Activated naive CD8-positive, alpha-beta T cell treated with anti-CD3 and anti-CD28 coated beads, Interleukin-2, amount 10 ng/mL, durations not matched to agents 7 days and 5 days (primary cell): ENCODE results near the gene ULK4. TPM values are rescaled to one million over a fixed set of nuclear protein-coding genes. Genes with fewer than 3 reads are reported as not detected.
"Not testable (repeated sequence)": the region's sequence is repeated elsewhere in the genome, so short reads cannot be mapped to it uniquely, and the experiment has no call there.

Experiments
- ATAC-seq: fragments of 150-1000 bp; cut with Tn5 transposase; one replicate; pipeline ENCODE4 v1.10.0; 2021; ENCODE audit warnings: low read depth, moderate library complexity
- POLR2A ChIA-PET: fragments of 350-600 bp; sonication (Branson Sonifier 250); formaldehyde crosslinking; loops from one replicate; lab custom pipeline; 2021; ENCODE audit warnings: antibody characterized with exemption; lab: Charles Lee
- DNase-seq: peaks from one replicate; pipeline ENCODE4 v3.0.0; 2021
- H3K27ac Mint-ChIP-seq: one replicate; pipeline ENCODE4 v1.8.0; 2022; ENCODE audit warnings: mild to moderate bottlenecking, mixed read lengths
- H3K27me3 Mint-ChIP-seq: one replicate; pipeline ENCODE4 v1.8.0; 2022; ENCODE audit warnings: mild to moderate bottlenecking, moderate library complexity, mixed read lengths
- H3K36me3 Mint-ChIP-seq: one replicate; pipeline ENCODE4 v1.8.0; 2021; ENCODE audit warnings: mild to moderate bottlenecking, mixed read lengths
- H3K4me1 Mint-ChIP-seq: one replicate; pipeline ENCODE4 v1.8.0; 2021; ENCODE audit warnings: mixed read lengths
- H3K4me3 Mint-ChIP-seq: one replicate; pipeline ENCODE4 v1.8.0; 2022; ENCODE audit warnings: mild to moderate bottlenecking, moderate library complexity, mixed read lengths
- H3K9me3 Mint-ChIP-seq: one replicate; pipeline ENCODE4 v1.8.0; 2021; ENCODE audit warnings: mixed read lengths
- total RNA-seq, 2 experiments: library from RNA; stranded (reverse); gene quantifications; one replicate each; pipeline ENCODE4 v1.2.3, GENCODE V29; 2021

ULK4 gene
- total RNA-seq, 2 experiments from 2014 or later = 18.6 to 19.0 TPM

- H3K4me1 Mint-ChIP-seq = no peaks in the 10 kb centered on the region
- no peak overlapping the region for H3K27ac Mint-ChIP-seq
- no peak for ATAC-seq
- POLR2A ChIA-PET = no interaction called here
- no peaks in the 10 kb centered on the region for H3K36me3 Mint-ChIP-seq
- H3K9me3 Mint-ChIP-seq = peaks cover 3% of the 10 kb centered on the region
- no peak overlapping the region for H3K4me3 Mint-ChIP-seq
- no peak for DNase-seq
- H3K27me3 Mint-ChIP-seq = no peaks in the 10 kb centered on the region
Observed at GRCh38 chr3:41569632-41570305, 392.1 kb downstream of the ULK4 start.

- Mint-ChIP-seq H3K4me1 (no peaks in the 10 kb centered on the region), H3K36me3 (no peaks in the 10 kb centered on the region), H3K4me3 (no peak overlapping the region), H3K27me3 (no peaks in the 10 kb centered on the region), H3K9me3 (peaks cover 10% of the 10 kb centered on the region), H3K27ac (no peak overlapping the region)
- POLR2A ChIA-PET = no interaction called here
- no peak for DNase-seq
- no peak for ATAC-seq
Observed at GRCh38 chr3:41565948-41566514, 395.9 kb downstream of the ULK4 start.

DNA sequence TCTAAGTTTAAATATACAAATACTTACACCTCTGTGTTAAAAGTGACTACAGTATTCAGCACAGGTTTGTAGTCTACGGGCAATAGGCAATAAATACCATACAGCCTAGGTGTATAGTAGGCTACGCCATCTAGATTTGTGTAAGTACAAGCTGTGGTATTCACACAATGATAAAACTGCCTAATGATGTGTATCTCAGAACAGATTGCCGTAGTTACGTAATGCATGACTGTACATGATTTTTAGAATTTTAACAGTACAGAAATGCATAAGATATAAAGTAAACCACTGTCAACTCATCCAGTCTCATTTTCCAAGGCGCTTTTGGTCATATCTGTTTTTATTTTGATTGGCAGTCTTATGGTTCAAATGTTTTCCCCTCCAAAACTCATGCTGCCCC lies 396.9 kb downstream of the ULK4 start:
- no peak overlapping the region for H3K27ac Mint-ChIP-seq

GRCh38 chr3:41556245-41556644 lies 405.7 kb downstream of the ULK4 start:
- H3K4me1 Mint-ChIP-seq, H3K4me3 Mint-ChIP-seq, ATAC-seq, H3K36me3 Mint-ChIP-seq, DNase-seq, H3K9me3 Mint-ChIP-seq, H3K27me3 Mint-ChIP-seq, H3K27ac Mint-ChIP-seq: not testable (repeated sequence)
- POLR2A ChIA-PET = interaction anchor here (0.7 kb wide), 1 partner anchor 29 kb away, joined by 4 read pairs; no protein-coding TSS in a partner anchor

More for the DNA sequence above, 396.9 kb downstream of the ULK4 start:
- Mint-ChIP-seq H3K4me3 (no peak overlapping the region), H3K4me1 (no peaks in the 10 kb centered on the region), H3K27me3 (no peaks in the 10 kb centered on the region), H3K9me3 (peaks cover 10% of the 10 kb centered on the region), H3K36me3 (no peaks in the 10 kb centered on the region)
- ATAC-seq (no peak), DNase-seq (no peak)
- POLR2A ChIA-PET = no interaction called here

DNA sequence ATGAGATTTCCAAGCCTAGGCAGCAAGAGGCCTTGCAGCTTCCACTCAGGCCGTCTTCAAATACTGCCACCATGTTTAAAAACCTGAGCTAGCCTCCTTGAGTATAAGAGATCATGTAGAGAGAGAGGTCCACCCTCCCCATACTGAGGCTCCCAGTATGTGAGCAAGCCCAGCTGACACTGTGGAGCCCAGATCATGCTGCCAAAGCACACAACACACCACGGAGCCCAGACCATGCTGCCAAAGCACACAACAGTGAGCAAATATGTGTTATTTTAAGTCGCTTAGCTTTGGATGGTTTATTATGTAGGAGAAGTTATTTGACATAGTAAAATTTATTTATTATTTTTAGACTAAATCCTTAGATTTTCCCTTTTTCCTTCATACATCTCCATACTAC lies 428.9 kb downstream of the ULK4 start:
- H3K27ac Mint-ChIP-seq = no peak overlapping the region
- ATAC-seq (no peak), DNase-seq (no peak)
- H3K27me3 Mint-ChIP-seq = no peaks in the 10 kb centered on the region
- POLR2A ChIA-PET = no interaction called here
- no peak overlapping the region for H3K4me3 Mint-ChIP-seq
- no peaks in the 10 kb centered on the region for H3K36me3 Mint-ChIP-seq
- no peaks in the 10 kb centered on the region for H3K4me1 Mint-ChIP-seq
- no peaks in the 10 kb centered on the region for H3K9me3 Mint-ChIP-seq

- H3K4me3 Mint-ChIP-seq = no peak overlapping the region
- no peak overlapping the region for H3K27ac Mint-ChIP-seq
- no peaks in the 10 kb centered on the region for H3K27me3 Mint-ChIP-seq
- no peaks in the 10 kb centered on the region for H3K36me3 Mint-ChIP-seq
- no peaks in the 10 kb centered on the region for H3K9me3 Mint-ChIP-seq
- POLR2A ChIA-PET = no interaction called here
- H3K4me1 Mint-ChIP-seq = peaks cover 7% of the 10 kb centered on the region
- DNase-seq (no peak), ATAC-seq (no peak)
Observed at GRCh38 chr3:41526995-41527573, 434.8 kb downstream of the ULK4 start.

DNA sequence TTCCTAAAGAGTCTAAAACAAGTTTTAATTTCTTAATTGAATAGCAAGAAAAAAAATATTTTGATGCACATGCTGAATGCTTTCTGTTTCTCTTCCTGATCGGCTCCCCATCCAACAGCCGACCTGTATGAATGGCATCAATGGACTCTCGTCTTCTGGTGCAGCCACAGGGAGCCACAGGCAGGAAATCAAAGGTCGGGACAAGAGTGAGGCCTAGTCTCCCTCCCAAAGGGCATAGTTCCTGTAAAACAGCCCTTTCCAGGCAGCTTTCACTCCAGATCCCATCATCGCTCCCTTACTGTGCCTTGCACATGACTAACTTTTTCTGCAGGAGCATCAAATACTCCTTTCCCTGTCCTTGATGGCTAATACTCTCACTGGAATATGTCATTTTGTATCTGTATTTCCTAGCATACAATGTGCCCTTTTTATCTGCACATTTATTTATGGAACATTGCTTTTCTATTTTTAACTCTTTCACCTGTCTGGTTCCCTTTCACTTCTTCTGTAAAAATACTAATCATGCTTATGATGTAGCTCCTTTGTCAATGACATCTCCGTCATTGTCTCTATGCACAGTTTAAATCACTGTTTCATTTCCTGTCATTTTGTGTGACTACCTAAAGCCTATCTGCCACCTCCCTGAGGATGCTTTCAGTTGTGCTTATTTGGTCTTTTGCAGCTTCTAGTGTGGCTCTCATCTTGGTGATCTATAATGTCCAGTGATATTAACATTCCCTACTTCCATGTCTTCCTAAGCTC lies 436.4 kb downstream of the ULK4 start:
- DNase-seq = no peak
- no peak for ATAC-seq
- no peaks in the 10 kb centered on the region for H3K9me3 Mint-ChIP-seq
- H3K4me3 Mint-ChIP-seq = no peak overlapping the region
- POLR2A ChIA-PET = no interaction called here
- H3K36me3 Mint-ChIP-seq = no peaks in the 10 kb centered on the region
- H3K4me1 Mint-ChIP-seq = peaks cover 9% of the 10 kb centered on the region
- H3K27ac Mint-ChIP-seq = no peak overlapping the region
- H3K27me3 Mint-ChIP-seq = no peaks in the 10 kb centered on the region

DNA sequence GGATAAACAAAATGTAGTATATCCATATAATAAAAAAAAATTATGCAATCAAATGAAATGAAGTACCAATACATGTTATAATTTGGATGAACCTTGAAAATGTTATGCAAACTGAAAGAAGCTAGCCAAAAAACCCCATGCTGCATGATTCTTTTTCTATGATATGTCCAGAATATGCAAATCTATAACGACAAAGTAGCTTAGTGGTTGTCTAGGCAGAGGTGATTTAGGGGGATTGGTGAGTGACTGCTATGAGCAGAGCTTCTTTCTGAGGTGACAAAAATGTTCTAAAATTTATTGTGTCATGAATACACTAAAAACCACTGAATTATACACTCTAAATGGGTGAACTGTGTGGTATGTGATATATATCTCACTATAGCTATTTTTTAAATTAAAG lies 438.0 kb downstream of the ULK4 start:
- no peak for ATAC-seq
- no peaks in the 10 kb centered on the region for H3K27me3 Mint-ChIP-seq
- no peak overlapping the region for H3K4me3 Mint-ChIP-seq
- no peaks in the 10 kb centered on the region for H3K9me3 Mint-ChIP-seq
- H3K4me1 Mint-ChIP-seq = peaks cover 9% of the 10 kb centered on the region
- H3K36me3 Mint-ChIP-seq = no peaks in the 10 kb centered on the region
- POLR2A ChIA-PET = no interaction called here
- no peak for DNase-seq
- H3K27ac Mint-ChIP-seq = no peak overlapping the region

- H3K36me3 Mint-ChIP-seq = no peaks in the 10 kb centered on the region
- H3K4me1 Mint-ChIP-seq = peaks cover 9% of the 10 kb centered on the region
- no peak overlapping the region for H3K27ac Mint-ChIP-seq
- peak overlapping the region; percentile 12 for H3K4me3 Mint-ChIP-seq
- ATAC-seq (no peak), DNase-seq (no peak)
- POLR2A ChIA-PET = no interaction called here
- H3K9me3 Mint-ChIP-seq = no peaks in the 10 kb centered on the region
- H3K27me3 Mint-ChIP-seq = no peaks in the 10 kb centered on the region
Observed at GRCh38 chr3:41522612-41523011, 439.3 kb downstream of the ULK4 start.

DNA sequence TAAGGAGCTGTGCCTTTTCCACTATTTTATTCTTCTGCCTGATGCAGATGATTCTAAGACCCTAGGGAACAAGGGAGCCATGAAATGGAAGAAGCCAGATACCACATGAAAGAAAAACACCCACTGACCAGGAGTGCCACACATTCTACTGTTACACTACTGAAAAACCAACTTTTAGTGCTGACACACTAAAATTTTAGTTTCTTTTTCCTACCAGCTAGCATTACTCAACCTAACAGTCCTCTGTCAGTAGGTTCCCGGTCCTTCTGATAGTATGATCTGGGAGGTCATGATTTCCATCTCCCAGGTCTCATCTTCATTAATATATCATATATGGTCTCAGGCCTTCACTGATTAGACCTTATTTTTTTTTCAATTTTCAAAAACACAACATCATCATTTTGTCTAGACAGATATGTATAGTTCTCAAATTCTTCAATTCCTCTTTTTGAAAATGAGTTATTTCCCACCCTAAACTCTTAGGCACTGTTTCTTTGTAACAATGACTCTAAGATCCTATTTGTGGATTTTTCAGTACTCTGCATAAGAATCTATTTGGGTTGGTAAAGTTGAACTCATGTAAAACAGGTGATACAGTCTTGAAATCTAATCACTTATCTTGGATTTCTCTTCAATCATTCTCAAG lies 440.8 kb downstream of the ULK4 start:
- Mint-ChIP-seq H3K4me3 (no peak overlapping the region), H3K9me3 (peaks cover 2% of the 10 kb centered on the region), H3K27ac (no peak overlapping the region), H3K36me3 (peaks cover 2% of the 10 kb centered on the region), H3K27me3 (no peaks in the 10 kb centered on the region), H3K4me1 (peaks cover 9% of the 10 kb centered on the region)
- POLR2A ChIA-PET = no interaction called here
- no peak for ATAC-seq
- no peak for DNase-seq

DNA sequence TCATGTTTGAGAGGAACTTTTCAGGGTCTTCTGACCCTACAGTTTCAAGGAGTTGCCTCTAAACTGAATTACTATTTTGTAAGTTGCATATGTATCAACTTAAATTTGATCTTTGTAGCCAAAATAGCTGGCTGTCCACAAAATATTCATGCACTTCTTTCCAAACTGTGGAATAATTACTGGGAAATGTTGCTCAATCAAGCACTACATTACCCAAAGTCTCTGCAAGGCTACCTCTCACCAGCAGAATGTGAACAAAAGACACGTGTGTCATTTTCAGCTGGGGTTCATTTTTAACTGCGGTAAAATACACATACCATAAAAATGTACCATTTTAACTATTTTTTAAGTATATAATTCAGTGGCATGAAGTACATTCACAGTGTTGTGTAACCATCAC lies 442.2 kb downstream of the ULK4 start:
- ATAC-seq = no peak
- Mint-ChIP-seq H3K9me3 (peaks cover 3% of the 10 kb centered on the region), H3K27me3 (no peaks in the 10 kb centered on the region), H3K4me1 (peaks cover 9% of the 10 kb centered on the region), H3K4me3 (no peak overlapping the region), H3K36me3 (peaks cover 2% of the 10 kb centered on the region), H3K27ac (no peak overlapping the region)
- POLR2A ChIA-PET = no interaction called here
- no peak for DNase-seq

DNA sequence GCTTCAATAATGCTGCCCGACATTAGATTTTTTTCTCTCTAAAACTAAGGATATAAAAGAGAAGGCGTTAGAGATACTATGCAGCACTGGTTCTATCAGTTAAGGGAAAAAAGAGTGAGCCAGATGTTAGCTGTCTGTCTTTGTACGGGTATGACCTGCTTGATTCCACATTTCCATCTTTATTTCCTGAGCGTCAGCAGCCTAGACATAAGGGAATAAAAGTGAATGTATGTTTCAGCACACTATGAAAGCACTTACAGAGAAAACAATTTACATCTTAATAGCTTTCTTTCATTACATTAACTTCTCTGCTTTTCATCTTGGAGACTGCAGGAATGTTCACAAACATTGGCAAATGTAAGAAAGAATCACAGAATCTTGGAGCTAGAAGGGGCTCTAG lies 443.3 kb downstream of the ULK4 start:
- DNase-seq (no peak), ATAC-seq (no peak)
- H3K36me3 Mint-ChIP-seq = peaks cover 2% of the 10 kb centered on the region
- H3K27ac Mint-ChIP-seq = no peak overlapping the region
- peaks cover 9% of the 10 kb centered on the region for H3K4me1 Mint-ChIP-seq
- POLR2A ChIA-PET = no interaction called here
- no peak overlapping the region for H3K4me3 Mint-ChIP-seq
- H3K27me3 Mint-ChIP-seq = no peaks in the 10 kb centered on the region
- peaks cover 3% of the 10 kb centered on the region for H3K9me3 Mint-ChIP-seq

DNA sequence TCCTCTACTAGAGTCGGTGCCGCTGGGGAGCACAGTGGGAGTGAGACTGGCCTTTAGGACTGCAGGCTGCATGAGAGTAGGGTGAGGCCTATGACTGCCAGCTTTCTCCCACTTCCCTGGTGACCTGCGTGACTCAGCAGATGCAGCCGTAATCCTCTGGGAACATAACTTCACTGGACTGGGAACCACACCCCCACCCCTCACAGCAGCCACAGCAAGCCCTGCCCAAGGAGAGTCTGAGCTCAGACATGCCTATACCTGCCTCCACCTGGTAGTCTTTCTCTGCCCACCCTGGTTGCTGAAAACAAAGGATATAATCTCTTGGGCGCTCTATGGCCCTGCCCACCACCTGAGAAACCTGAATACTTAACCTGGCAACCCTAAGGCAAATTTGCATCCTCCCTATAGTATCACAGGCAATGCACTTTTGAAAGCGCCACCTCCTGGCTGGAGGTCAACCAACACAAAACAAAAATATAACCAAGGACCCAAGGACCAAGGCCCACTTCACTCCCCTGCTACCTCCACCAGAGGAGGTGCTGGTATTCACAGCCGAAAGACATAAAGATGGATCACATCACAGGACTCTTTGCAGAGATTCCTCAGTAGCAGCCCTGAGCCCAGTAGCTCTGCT lies 453.7 kb downstream of the ULK4 start:
- Mint-ChIP-seq H3K4me1 (no peaks in the 10 kb centered on the region), H3K9me3 (peaks cover 13% of the 10 kb centered on the region), H3K27me3 (no peaks in the 10 kb centered on the region), H3K27ac (no peak overlapping the region), H3K4me3 (no peak overlapping the region), H3K36me3 (peaks cover 2% of the 10 kb centered on the region)
- ATAC-seq = no peak
- POLR2A ChIA-PET = no interaction called here
- DNase-seq = no peak
